NOMO-1 treated with dmso at 0.1 percent for 144 hours (cell line): ENCODE measurements around the gene CISH.

Source experiments
- DNase-seq: peaks from one replicate; lab custom pipeline; 2025; ENCODE audit not compliant: unreplicated experiment; lab: John Stamatoyannopoulos, UW

Gene CISH

GRCh38 chr3:50615190-50615589 is 3.6 kb upstream of the CISH start:
- DNase-seq: no peak

GRCh38 chr3:50612970-50613846 is 1.6 kb upstream of the CISH start:
- DNase-seq: no peak

GRCh38 chr3:50612234-50612882 is 784 bp upstream of the CISH start:
- DNase-seq: no peak

GRCh38 chr3:50610992-50611463 is 546 bp downstream of the CISH start:
- DNase-seq: no peak

- DNase-seq: no peak
Observed at GRCh38 chr3:50610181-50610971, 1.2 kb downstream of the CISH start.

- no peak for DNase-seq
Observed at GRCh38 chr3:50609763-50610085, 1.9 kb downstream of the CISH start.

GRCh38 chr3:50609071-50609762 is 2.4 kb downstream of the CISH start:
- DNase-seq: no peak

- no peak for DNase-seq
Observed at GRCh38 chr3:50608278-50608677, 3.3 kb downstream of the CISH start.

- no peak for DNase-seq
Observed at GRCh38 chr3:50607271-50608091, 4.1 kb downstream of the CISH start.

GRCh38 chr3:50606596-50606995 is 5.0 kb downstream of the CISH start:
- no peak for DNase-seq

GRCh38 chr3:50605901-50606326 is 5.7 kb downstream of the CISH start:
- no peak for DNase-seq

- DNase-seq: peak; percentile 20
Observed at GRCh38 chr3:50604628-50605588, 6.7 kb downstream of the CISH start.

GRCh38 chr3:50604110-50604621 is 7.4 kb downstream of the CISH start:
- DNase-seq: no peak

- no peak for DNase-seq
Observed at GRCh38 chr3:50603261-50604109, 8.1 kb downstream of the CISH start.

GRCh38 chr3:50602595-50603191 is 8.9 kb downstream of the CISH start:
- no peak for DNase-seq

- DNase-seq: peak; percentile 92
Observed at GRCh38 chr3:50600841-50601591, 10.6 kb downstream of the CISH start.
